Effector memory CD4-positive, alpha-beta T cell (primary cell): Measurements from ENCODE around the gene DGKD.

Experiments
- DNase-seq, 3 donors: peaks; one replicate each; pipeline ENCODE4 v3.0.0-alpha.2; 2020
- H3K27ac ChIP-seq: 2 replicates; pipeline ENCODE4 v1.7.0; 2013; ENCODE audit warnings: mild to moderate bottlenecking, low read length, moderate library complexity; ENCODE audit not compliant: insufficient read depth, poor library complexity, severe bottlenecking
- H3K27me3 ChIP-seq: replicated peaks from 2 replicates; pipeline ENCODE4 v1.7.0; 2013; ENCODE audit warnings: mild to moderate bottlenecking, low read length; ENCODE audit not compliant: insufficient read depth, control insufficient read depth, poor library complexity, severe bottlenecking
- H3K36me3 ChIP-seq: 2 replicates; pipeline ENCODE4 v1.7.0; 2013; ENCODE audit warnings: mild to moderate bottlenecking, low read length, moderate library complexity; ENCODE audit not compliant: control insufficient read depth, insufficient read depth
- H3K4me1 ChIP-seq: 2 replicates; pipeline ENCODE4 v1.7.0; 2013; ENCODE audit warnings: low read length, mild to moderate bottlenecking; ENCODE audit not compliant: control insufficient read depth, insufficient read depth, poor library complexity, severe bottlenecking
- H3K4me3 ChIP-seq: 2 replicates; pipeline ENCODE4 v1.7.0; 2013; ENCODE audit warnings: low read length, low read depth, mild to moderate bottlenecking; ENCODE audit not compliant: insufficient read depth, poor library complexity, severe bottlenecking
- H3K9me3 ChIP-seq: 2 replicates; pipeline ENCODE4 v1.7.0; 2013; ENCODE audit warnings: mild to moderate bottlenecking, low read length, moderate library complexity; ENCODE audit not compliant: control insufficient read depth
- total RNA-seq, 3 donors: gene quantifications; one replicate each; lab custom pipeline; 2026; lab: John Stamatoyannopoulos, UW

Gene DGKD, protein sequence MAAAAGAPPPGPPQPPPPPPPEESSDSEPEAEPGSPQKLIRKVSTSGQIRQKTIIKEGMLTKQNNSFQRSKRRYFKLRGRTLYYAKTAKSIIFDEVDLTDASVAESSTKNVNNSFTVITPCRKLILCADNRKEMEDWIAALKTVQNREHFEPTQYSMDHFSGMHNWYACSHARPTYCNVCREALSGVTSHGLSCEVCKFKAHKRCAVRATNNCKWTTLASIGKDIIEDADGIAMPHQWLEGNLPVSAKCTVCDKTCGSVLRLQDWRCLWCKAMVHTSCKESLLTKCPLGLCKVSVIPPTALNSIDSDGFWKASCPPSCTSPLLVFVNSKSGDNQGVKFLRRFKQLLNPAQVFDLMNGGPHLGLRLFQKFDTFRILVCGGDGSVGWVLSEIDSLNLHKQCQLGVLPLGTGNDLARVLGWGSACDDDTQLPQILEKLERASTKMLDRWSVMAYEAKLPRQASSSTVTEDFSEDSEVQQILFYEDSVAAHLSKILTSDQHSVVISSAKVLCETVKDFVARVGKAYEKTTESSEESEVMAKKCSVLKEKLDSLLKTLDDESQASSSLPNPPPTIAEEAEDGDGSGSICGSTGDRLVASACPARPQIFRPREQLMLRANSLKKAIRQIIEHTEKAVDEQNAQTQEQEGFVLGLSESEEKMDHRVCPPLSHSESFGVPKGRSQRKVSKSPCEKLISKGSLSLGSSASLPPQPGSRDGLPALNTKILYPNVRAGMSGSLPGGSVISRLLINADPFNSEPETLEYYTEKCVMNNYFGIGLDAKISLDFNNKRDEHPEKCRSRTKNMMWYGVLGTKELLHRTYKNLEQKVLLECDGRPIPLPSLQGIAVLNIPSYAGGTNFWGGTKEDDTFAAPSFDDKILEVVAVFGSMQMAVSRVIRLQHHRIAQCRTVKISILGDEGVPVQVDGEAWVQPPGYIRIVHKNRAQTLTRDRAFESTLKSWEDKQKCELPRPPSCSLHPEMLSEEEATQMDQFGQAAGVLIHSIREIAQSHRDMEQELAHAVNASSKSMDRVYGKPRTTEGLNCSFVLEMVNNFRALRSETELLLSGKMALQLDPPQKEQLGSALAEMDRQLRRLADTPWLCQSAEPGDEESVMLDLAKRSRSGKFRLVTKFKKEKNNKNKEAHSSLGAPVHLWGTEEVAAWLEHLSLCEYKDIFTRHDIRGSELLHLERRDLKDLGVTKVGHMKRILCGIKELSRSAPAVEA
- total RNA-seq, result 131 to 184 (median 137) reads per million in 3 donors

DNA sequence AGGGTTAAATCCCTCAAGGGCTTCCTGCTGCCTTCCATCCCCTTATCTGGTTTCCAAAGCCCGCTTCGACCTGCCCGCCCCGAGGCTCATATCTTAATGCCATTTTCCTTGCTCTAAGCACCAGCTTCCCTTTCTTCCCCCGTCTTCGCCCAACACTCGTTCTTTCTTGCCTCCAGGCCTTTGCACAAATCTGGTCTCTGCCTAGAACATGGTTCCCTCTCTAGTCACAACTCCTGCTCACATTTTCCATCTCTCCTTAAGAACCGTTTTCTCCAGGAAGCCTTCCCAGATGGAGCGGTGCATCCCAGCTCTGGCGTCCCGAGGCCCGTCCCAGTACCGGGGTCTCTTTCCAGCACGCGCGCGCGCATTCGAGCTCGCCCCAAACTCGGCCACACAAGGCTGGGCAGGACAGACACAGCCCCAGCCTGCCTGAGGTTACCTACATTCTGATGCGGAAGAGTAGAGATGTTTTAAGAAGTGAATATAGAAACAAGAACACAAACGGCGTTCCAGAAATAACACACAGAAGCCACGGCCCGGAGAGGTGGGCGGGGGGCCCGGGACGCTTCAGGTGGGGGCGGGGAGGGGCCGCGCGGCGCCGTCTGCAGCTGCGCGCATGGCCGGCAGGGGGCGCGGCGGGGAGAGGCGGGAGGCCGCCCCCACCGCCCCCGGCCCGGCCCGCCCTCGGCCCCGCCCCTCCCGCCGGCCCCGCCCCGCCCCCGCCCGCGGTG lies at the start of gene DGKD:
Gene DGKD, plus strand, starts transcription at position 726 of the 731 bp plus-strand sequence. CDS start 25 bp downstream, outside the sequence.
- peak; percentile 59 to 66 (median 64) for DNase-seq
- no peaks in the 10 kb centered on the region for H3K27me3 ChIP-seq
- peaks cover 28% of the 10 kb centered on the region for H3K4me1 ChIP-seq

DNA sequence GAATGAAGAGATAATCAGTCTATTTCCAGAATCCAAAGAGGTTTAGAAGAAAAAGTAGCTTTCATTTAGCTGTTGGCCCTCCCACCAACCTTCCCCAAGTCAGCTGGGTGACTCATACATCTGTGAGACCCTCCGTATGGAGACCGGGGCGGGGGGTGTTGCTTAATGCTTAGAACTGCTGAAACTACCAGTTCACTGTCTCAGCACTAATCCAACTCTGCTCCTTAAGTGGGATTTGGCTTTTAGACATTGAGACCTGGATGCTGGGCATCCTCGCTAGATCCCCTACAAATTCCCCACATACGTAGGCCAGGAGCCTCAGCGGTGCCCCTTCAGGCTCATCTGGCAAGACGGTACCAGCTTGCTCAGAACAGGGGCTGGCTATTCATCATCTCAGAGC lies 46.7 kb upstream of the DGKD start, which contains the start of gene SAG:
Gene SAG, plus strand, starts transcription at position 252 of the 400 bp plus-strand sequence. CDS start 1,374 bp downstream, outside the sequence.
- Histone ChIP-seq H3K4me3 (no peak within 1 kb of the TSS), H3K36me3 (no peaks in the 10 kb centered on the region)

More for the DNA sequence above, at the start of gene DGKD:
- peak within 1 kb of the TSS; percentile 53 for H3K27ac ChIP-seq
- no peaks in the 10 kb centered on the region for H3K9me3 ChIP-seq
- no peaks in the 10 kb centered on the region for H3K36me3 ChIP-seq
- H3K4me3 ChIP-seq, result peak within 1 kb of the TSS; percentile 81

DNA sequence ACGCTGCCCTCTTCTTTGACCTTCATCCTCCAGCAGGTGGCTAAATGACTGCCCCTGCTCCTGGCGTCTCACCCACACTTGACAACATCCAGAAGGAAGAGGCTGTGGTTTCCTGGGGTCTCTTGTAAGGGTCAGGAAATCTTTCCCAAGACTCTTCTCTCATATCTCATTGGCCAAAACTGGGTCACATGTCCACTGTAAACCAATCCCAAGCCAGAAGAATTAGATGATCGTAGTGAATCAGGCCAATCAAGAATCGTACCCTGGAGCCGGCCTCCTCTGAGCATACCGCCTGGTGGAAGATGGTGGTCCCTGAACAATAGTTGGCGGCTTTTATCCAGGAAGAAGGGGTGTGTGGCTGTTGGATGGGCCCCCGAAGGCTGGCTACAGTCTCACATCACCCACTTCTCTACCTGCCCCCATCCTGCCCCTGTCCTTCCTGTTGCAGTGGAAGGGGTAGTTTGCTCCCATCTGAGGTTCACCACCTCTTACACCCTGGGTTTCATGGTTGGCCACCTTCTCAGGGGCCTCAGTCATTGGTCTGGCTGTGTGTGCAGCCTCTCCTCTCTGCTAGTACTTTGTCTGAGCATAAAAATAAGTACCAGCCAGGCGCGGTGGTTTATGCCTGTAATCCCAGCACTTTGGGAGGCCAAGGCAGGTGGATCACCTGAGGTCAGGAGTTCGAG lies 42.9 kb upstream of the DGKD start:
- no peaks in the 10 kb centered on the region for H3K9me3 ChIP-seq
- no peak overlapping the region for H3K27ac ChIP-seq
- DNase-seq, result no peak

More for the DNA sequence above, 46.7 kb upstream of the DGKD start, which contains the start of gene SAG:
- H3K27me3 ChIP-seq, result no peaks in the 10 kb centered on the region
- DNase-seq, result no peak
- H3K4me1 ChIP-seq, result no peaks in the 10 kb centered on the region
- H3K27ac ChIP-seq, result no peak within 1 kb of the TSS
- no peaks in the 10 kb centered on the region for H3K9me3 ChIP-seq

DNA sequence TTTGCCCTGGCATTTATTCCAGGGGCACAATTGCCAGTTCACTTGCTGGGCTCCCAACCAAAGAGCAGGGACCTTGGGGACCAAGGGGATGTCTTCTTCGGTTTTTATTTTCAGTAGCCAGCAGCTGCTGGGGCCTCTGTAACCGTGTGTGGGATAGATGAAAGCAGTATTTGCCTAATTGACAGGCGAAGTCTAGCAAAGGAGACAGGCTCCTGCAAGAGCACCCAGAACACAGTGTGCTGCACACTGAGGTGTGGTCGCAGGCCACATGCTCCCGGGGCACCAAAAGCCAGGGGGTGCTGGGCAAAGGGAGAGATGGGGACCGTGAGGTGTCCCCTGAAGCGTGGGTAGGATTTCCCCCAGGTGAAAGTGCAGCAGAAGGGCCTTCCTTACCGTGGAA lies 41.4 kb upstream of the DGKD start:
- H3K27me3 ChIP-seq, result no peaks in the 10 kb centered on the region
- no peaks in the 10 kb centered on the region for H3K4me1 ChIP-seq
- H3K9me3 ChIP-seq, result no peaks in the 10 kb centered on the region
- H3K27ac ChIP-seq, result no peak overlapping the region
- H3K4me3 ChIP-seq, result no peak overlapping the region
- DNase-seq, result no peak
- no peaks in the 10 kb centered on the region for H3K36me3 ChIP-seq

More for the DNA sequence above, 42.9 kb upstream of the DGKD start:
- Histone ChIP-seq H3K36me3 (no peaks in the 10 kb centered on the region), H3K4me1 (no peaks in the 10 kb centered on the region), H3K27me3 (no peaks in the 10 kb centered on the region), H3K4me3 (no peak overlapping the region)

DNA sequence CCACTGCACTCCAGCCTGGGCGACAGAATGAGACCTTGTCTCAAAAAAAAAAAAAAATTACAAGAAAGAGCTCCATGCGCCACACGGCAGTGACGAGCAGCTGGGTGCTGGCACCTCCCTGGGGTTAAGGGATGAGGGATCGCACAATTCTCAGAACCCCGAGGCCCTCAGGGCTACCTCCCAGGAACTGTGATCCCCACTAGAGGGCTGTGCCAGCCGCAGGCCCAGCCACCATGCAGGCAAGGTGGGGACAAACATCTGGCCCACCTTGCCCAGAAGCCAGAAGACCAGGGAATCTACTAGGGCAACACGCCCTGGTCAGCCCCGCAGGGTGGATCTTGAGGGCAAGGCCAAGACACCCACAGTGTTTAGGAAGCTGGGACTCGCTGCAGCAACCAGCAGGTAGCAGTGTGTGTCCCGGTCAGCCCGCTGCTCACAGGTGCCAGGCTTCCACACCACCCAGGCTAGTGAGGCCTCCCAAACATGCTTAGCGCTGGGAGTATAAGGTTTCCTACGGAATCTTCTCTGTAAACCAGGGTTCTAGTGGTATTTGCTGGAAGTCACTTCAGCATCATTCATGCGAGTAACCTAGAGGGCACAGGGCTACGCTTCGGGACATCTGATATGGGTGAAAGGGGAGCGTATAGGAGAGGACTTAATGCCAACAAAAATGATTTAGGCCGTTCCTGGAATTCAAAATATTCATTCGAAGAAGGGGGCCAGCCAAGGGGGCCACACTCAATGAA lies 39.9 kb upstream of the DGKD start:
- Histone ChIP-seq H3K4me1 (no peaks in the 10 kb centered on the region), H3K27me3 (no peaks in the 10 kb centered on the region), H3K4me3 (no peak overlapping the region), H3K27ac (no peak overlapping the region), H3K36me3 (no peaks in the 10 kb centered on the region), H3K9me3 (no peaks in the 10 kb centered on the region)
- no peak for DNase-seq

DNA sequence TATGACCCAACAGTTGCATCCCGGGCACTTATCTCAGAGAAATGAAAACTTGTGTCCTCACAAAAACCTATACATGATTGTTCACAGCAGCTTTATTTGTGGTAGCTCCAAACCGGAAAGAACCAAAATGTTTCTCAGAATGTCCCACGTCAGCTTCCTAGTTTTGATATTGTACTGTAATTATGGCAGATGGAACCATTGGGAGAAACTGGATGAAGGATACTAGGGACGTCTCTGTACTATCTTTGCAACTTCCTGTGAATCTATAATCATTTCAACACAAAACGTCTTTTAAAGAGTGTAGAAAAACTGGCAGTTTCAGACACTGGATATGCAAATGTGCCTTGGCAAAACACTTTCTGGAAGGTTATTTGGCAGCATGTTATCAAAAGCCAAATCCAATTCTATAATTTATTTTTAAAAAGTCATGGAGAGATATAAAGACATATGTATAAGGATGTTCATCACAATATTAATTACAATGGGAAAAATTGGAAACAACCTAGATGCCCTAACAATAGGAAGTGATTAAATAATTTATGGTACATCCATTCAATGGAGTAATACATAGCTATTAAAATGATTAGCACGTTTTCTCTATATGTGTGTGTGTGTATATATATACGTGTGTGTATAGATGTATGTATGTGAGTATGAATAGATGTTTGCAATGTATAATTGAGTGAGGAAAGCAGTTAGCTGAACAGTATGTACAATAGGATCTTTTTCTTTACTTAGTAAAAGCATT lies 36.9 kb upstream of the DGKD start:
- Histone ChIP-seq H3K27ac (no peak overlapping the region), H3K27me3 (no peaks in the 10 kb centered on the region), H3K4me1 (no peaks in the 10 kb centered on the region), H3K9me3 (no peaks in the 10 kb centered on the region), H3K4me3 (no peak overlapping the region), H3K36me3 (no peaks in the 10 kb centered on the region)
- no peak for DNase-seq

DNA sequence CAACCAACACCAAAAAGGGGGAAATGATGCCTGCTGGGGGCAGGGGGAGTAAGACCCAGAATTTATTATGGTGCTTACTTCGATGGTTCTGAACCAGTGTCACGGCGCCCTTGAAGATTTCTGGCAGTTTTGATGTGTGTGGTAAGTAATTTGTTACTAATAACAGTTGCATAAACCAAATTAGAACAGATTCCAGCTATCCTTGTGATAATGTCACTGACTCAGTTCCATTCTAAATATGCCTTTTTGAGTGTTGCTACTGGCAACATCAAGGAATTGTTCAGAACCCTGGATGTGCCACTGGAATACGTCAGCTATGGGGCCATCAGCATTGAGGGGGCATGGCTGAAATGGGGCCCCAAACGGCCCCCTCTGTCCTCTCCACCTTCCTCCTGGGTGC lies 35.0 kb upstream of the DGKD start:
- Histone ChIP-seq H3K27me3 (no peaks in the 10 kb centered on the region), H3K36me3 (no peaks in the 10 kb centered on the region), H3K9me3 (no peaks in the 10 kb centered on the region), H3K4me3 (no peak overlapping the region), H3K27ac (no peak overlapping the region), H3K4me1 (no peaks in the 10 kb centered on the region)
- DNase-seq, result no peak

DNA sequence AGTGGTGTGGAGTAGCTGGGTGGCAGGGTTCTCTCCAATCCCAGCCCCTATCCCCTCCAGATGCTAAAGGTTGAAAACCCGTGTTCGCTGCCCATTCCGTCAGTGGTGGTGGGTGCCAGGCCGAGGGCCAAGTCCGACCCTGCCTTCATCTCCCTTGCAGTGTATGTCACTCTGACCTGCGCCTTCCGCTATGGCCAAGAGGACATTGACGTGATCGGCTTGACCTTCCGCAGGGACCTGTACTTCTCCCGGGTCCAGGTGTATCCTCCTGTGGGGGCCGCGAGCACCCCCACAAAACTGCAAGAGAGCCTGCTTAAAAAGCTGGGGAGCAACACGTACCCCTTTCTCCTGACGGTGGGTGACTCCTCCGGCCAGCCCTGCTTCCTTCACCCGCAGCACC lies 33.8 kb upstream of the DGKD start:
- Histone ChIP-seq H3K36me3 (no peaks in the 10 kb centered on the region), H3K27ac (no peak overlapping the region), H3K27me3 (no peaks in the 10 kb centered on the region), H3K4me3 (no peak overlapping the region), H3K9me3 (no peaks in the 10 kb centered on the region), H3K4me1 (no peaks in the 10 kb centered on the region)
- DNase-seq, result no peak
